K562 (cell line): Measurements from ENCODE around the gene PRKD1. TPM values are rescaled to one million over a fixed set of nuclear protein-coding genes. Genes with fewer than 3 reads are reported as not detected.

ENCODE experiments used
- ATAC-seq: fragments of 200-7000 bp; cut with Tn5 transposase; 3 replicates; pipeline ENCODE4 v1.9.1; 2020; ENCODE audit warnings: moderate library complexity
- BruUV-seq: library from RNA; stranded (reverse); fragments of 400-500 nt; replicated peaks from 2 replicates; lab custom pipeline; 2021; lab: Mats Ljungman, UMichigan
- CTCF ChIA-PET: fragments of 300-600 bp; formaldehyde crosslinking; extraction: SDS; loops from one replicate; lab custom pipeline; 2021; ENCODE audit warnings: low intra/inter-chr PET ratio; lab: Yijun Ruan, JAX
- POLR2A ChIA-PET: fragments of 300-600, 350-650 bp; sonication (Branson Sonifier 250); formaldehyde crosslinking; extraction: SDS; loops from one replicate; lab custom pipeline; 2021; ENCODE audit warnings: antibody characterized with exemption, inconsistent platforms; lab: Yijun Ruan, JAX
- DNase-seq, 4 experiments: peaks; one replicate each; pipeline versions ENCODE4 v3.0.0 to v3.0.0-alpha.2; 2011 to 2018; ENCODE audit warnings: low spot score in 3 of 4, mixed read lengths in 3 of 4; ENCODE audit errors: extremely low read depth in 1 of 4
- FAIRE-seq: peaks from 2 replicates; lab custom pipeline; 2011; peaks lifted over from hg19 to GRCh38; lab: Jason Lieb, UNC
- H2AFZ ChIP-seq: 2 replicates; pipeline ENCODE4 v1.6.0; 2011; ENCODE audit warnings: low read depth, low read length, control low read depth, inconsistent platforms
- H3K27ac ChIP-seq: fragments of 200-600 bp; 3 replicates; pipeline ENCODE4 v1.8.0; 2011; ENCODE audit warnings: low read depth, mild to moderate bottlenecking, control low read depth, inconsistent platforms, low read length, moderate library complexity, mixed read lengths; ENCODE audit errors: extremely low read depth
- H3K27me3 ChIP-seq, 2 experiments: fragments of 300-600 bp in 1 of 2; 2 replicates in 1 of 2; 3 replicates in 1 of 2; pipeline versions ENCODE4 v1.6.0 to v1.8.0; 2011; ENCODE audit warnings: inconsistent platforms in 2 of 2, low read length in 2 of 2, mild to moderate bottlenecking in 1 of 2, mixed read lengths in 1 of 2, moderate library complexity in 1 of 2; ENCODE audit not compliant: control insufficient read depth in 2 of 2, insufficient read depth in 2 of 2
- H3K36me3 ChIP-seq: fragments of 300-600 bp; 3 replicates; pipeline ENCODE4 v1.8.0; 2011; ENCODE audit warnings: mild to moderate bottlenecking, low read length, inconsistent platforms; ENCODE audit not compliant: control insufficient read depth, insufficient read depth
- H3K4me1 ChIP-seq, 2 experiments: fragments of 200-600 bp in 1 of 2; replicated peaks in 1 of 2; 2 replicates in 1 of 2; 3 replicates in 1 of 2; pipeline versions ENCODE4 v1.5.1 to v1.8.0; 2011; ENCODE audit warnings: inconsistent platforms in 2 of 2, low read length in 2 of 2, mild to moderate bottlenecking in 1 of 2, mixed read lengths in 1 of 2, moderate library complexity in 1 of 2; ENCODE audit not compliant: control insufficient read depth in 2 of 2, insufficient read depth in 2 of 2
- H3K4me2 ChIP-seq: 2 replicates; pipeline ENCODE4 v1.6.1; 2011; ENCODE audit warnings: low read length, control low read depth, inconsistent platforms, mixed read lengths; ENCODE audit not compliant: insufficient read depth
- H3K4me3 ChIP-seq: fragments of 200-600 bp; sonication (generic), shearing (Covaris generic); 2 replicates; pipeline ENCODE4 v1.5.1; 2016; ENCODE audit warnings: control low read depth, inconsistent platforms
- H3K79me2 ChIP-seq: fragments of 200-600 bp; 3 replicates; pipeline ENCODE4 v1.8.0; 2011; ENCODE audit warnings: low read length, inconsistent platforms; ENCODE audit not compliant: control insufficient read depth, insufficient read depth
- H3K9ac ChIP-seq, 2 experiments: 2 replicates each; pipeline versions ENCODE4 v1.6.0 to v1.6.1; 2011; ENCODE audit warnings: low read depth in 2 of 2, low read length in 2 of 2, control low read depth in 1 of 2, inconsistent platforms in 1 of 2, mild to moderate bottlenecking in 1 of 2, mixed read lengths in 1 of 2; ENCODE audit not compliant: insufficient read depth in 1 of 2
- H3K9me1 ChIP-seq: one replicate; pipeline ENCODE4 v1.6.0; 2011; ENCODE audit warnings: inconsistent platforms, mild to moderate bottlenecking, low read length, moderate library complexity; ENCODE audit not compliant: control insufficient read depth, insufficient read depth
- H3K9me3 ChIP-seq: replicated peaks from 2 replicates; pipeline ENCODE4 v1.5.1; 2011; ENCODE audit warnings: low read depth, low read length, inconsistent platforms; ENCODE audit not compliant: control insufficient read depth, insufficient read depth
- H4K20me1 ChIP-seq: replicated peaks from 2 replicates; pipeline ENCODE4 v1.6.1; 2011; ENCODE audit warnings: low read length, inconsistent platforms, mixed read lengths; ENCODE audit not compliant: control insufficient read depth, insufficient read depth
- FOS ChIP-seq: IDR thresholded peaks from 3 replicates; pipeline ENCODE4 v1.6.1; 2011; ENCODE audit not compliant: insufficient read length; ENCODE audit errors: extremely low read depth
- MBD2 ChIP-seq: sonication (generic); IDR thresholded peaks from 2 replicates; pipeline ENCODE4 v1.6.1; 2016; ENCODE audit warnings: low read depth, borderline replicate concordance
- PHB2 ChIP-seq: fragments of 450-650 bp; IDR thresholded peaks from 2 replicates; pipeline ENCODE4 v1.6.1; 2017; ENCODE audit warnings: low read depth
- PHF20 ChIP-seq: fragments of 450-650 bp; IDR thresholded peaks from 2 replicates; pipeline ENCODE4 v1.6.1; 2018; ENCODE audit not compliant: partially characterized antibody
- POLR2G ChIP-seq: fragments of 200-400 bp; formaldehyde crosslinking; IDR thresholded peaks from 2 replicates; pipeline ENCODE4 v1.6.1; 2017; ENCODE audit warnings: low read depth, mild to moderate bottlenecking, antibody characterized with exemption, low read length, moderate library complexity
- PTRF ChIP-seq: fragments of 450-650 bp; IDR thresholded peaks from 2 replicates; pipeline ENCODE4 v1.6.1; 2016; ENCODE audit warnings: mild to moderate bottlenecking, missing genetic modification characterization, missing compliant biosample characterization
- TCF3 ChIP-seq: sonication (generic); formaldehyde crosslinking; IDR thresholded peaks from 2 replicates; pipeline ENCODE4 v1.4.0; 2020; ENCODE audit warnings: mild to moderate bottlenecking, missing genetic modification reagents
- TCF7 ChIP-seq: sonication (generic); IDR thresholded peaks from 2 replicates; pipeline ENCODE4 v1.6.1; 2016; ENCODE audit warnings: antibody characterized with exemption, borderline replicate concordance
- ZC3H8 ChIP-seq: fragments of 450-650 bp; IDR thresholded peaks from 2 replicates; pipeline ENCODE4 v1.6.1; 2017
- WGBS: fragments of 100-300 bp; shearing (Covaris generic); methylation state at CpG from one replicate; pipeline ENCODE4 v1.1.6; 2016; ENCODE audit warnings: low coverage, mixed read lengths; ENCODE audit not compliant: insufficient coverage; ENCODE audit errors: missing lambda C conversion rate; 5-methylcytosine and 5-hydroxymethylcytosine counted together
- in situ Hi-C: fragments of 300-500 bp; cut with MboI; formaldehyde crosslinking; loops from 4 replicates; pipeline ENCODE4 v1.15.0; 2018; ENCODE audit warnings: inconsistent platforms, mixed read lengths
- intact Hi-C: fragments of 100-400 bp; cut with micrococcal nuclease; formaldehyde crosslinking; loops from 2 replicates; pipeline ENCODE4 v1.14.2; 2022
- polyA plus RNA-seq, 8 experiments: library from polyadenylated mRNA; depleted of rRNA in 4 of 8; stranded (reverse) in 5 of 8; unstranded in 3 of 8; fragments of >200 nt; fragmentation: Nextera tagmentation in 2 of 8; fragmentation: Illumina TruSeq in 1 of 8; extraction: Ambion mirVana in 2 of 8; extraction: Trizol in 1 of 8; gene quantifications; 2 replicates each; pipeline versions ENCODE4 v1.2.1 to v1.2.3, GENCODE V29; 2011 to 2014; ENCODE audit warnings: inconsistent platforms in 1 of 8, missing spikeins in 1 of 8
- total RNA-seq, 7 experiments: library from RNA; depleted of rRNA in 6 of 7; stranded (reverse); fragments of >200 nt in 6 of 7; fragmentation: Illumina TruSeq in 2 of 7; extraction: Trizol in 2 of 7; gene quantifications; 2 replicates each; pipeline versions ENCODE4 v1.2.1 to v1.2.3, GENCODE V29; 2011 to 2021; ENCODE audit warnings: low replicate concordance in 1 of 7
- TF ChIP-seq, protein P1 (sequence below): fragments of 450-650 bp; conservative IDR thresholded peaks from 2 replicates; pipeline ENCODE4 v1.6.1; 2016; ENCODE audit warnings: missing genetic modification characterization, low read depth, mild to moderate bottlenecking, missing compliant biosample characterization, moderate library complexity
- TF ChIP-seq, protein P2 (sequence below): fragments of 250-450 bp; sonication (Bioruptor Pico); IDR thresholded peaks from 2 replicates; pipeline ENCODE4 v1.5.0; 2021; ENCODE audit warnings: mild to moderate bottlenecking, moderate library complexity

PRKD1 gene
- total and polyA plus RNA-seq, 9 of the 15 experiments (the other 6 are each of a cell fraction or from before 2014, with no cell fraction given): 0.04 to 0.25 (median 0.13) TPM; not detected in 1

DNA sequence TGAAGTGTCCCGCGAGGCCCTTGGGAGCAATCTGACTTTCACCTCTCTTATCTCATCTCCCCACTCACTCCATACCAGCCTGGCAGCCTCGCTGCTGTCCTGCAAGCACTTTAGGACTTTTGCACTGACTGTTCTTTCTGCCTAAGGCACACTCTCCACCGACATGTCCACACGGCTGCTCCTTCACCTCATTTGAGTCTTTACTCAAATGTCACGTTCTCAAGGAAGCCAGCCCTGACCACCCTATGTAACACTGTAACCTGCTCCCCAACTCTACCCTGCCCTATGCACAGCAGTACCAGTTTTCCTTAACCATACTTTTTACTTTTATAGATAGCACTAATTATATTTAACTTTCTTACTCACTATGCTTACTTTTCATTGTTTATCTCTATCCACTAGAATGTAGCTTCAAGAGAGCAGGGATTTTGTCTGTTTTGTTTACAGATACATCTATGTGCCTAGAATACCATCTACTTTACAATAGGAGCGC lies 32.0 kb downstream of the PRKD1 start:
- no peaks in the 10 kb centered on the region for H4K20me1 ChIP-seq
- H3K36me3 ChIP-seq: no peaks in the 10 kb centered on the region
- DNase-seq: no peak
- no peak overlapping the region for H3K4me3 ChIP-seq
- H3K79me2 ChIP-seq: no peaks in the 10 kb centered on the region
- BruUV-seq: no TSS peak
- WGBS: 0% methylated on average over 5 of the region's 7 CpGs
- intact Hi-C loops: no loop called here
- H3K4me2 ChIP-seq: no peak overlapping the region
- no peak overlapping the region for H2AFZ ChIP-seq
- CTCF ChIA-PET: no interaction called here
- POLR2A ChIA-PET: no interaction called here
- H3K9me1 ChIP-seq: no peaks in the 10 kb centered on the region
- H3K27ac ChIP-seq: no peak overlapping the region
- TF ChIP-seq MBD2 (no peak), TCF7 (no peak)
- TF ChIP-seq, all 486 proteins: peak for 0
- H3K4me1 ChIP-seq: no peaks in the 10 kb centered on the region
- H3K9me3 ChIP-seq: no peaks in the 10 kb centered on the region
- H3K27me3 ChIP-seq: no peaks in the 10 kb centered on the region
- in situ Hi-C loops: no loop called here
- FAIRE-seq: no peak
- H3K9ac ChIP-seq: no peak overlapping the region
- ATAC-seq: no peak

DNA sequence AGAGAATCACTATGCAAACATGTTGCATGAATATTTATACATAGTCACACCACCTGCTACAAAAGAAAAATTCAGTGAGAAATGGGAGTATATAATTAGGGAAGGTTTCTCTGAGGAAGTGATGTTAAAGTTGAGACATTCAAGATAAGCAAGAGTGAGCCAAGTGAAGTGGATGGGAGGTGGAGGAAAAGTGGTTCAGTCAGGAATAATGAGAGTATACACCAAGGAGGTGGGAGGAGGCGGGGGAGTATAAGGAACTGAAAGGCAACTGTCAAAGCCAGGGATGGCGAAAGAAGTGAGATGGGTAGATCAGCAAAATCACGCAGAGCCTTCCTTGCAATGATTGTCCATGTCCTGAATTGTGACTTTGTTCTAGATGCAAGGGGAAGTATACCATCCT lies 33.7 kb downstream of the PRKD1 start:
- Histone ChIP-seq H3K4me2 (no peak overlapping the region), H3K27ac (no peak overlapping the region), H3K4me1 (no peaks in the 10 kb centered on the region), H3K79me2 (no peaks in the 10 kb centered on the region), H3K9ac (no peak overlapping the region), H3K9me1 (no peaks in the 10 kb centered on the region), H3K4me3 (no peak overlapping the region), H2AFZ (no peak overlapping the region), H3K36me3 (no peaks in the 10 kb centered on the region), H3K9me3 (no peaks in the 10 kb centered on the region), H4K20me1 (no peaks in the 10 kb centered on the region), H3K27me3 (no peaks in the 10 kb centered on the region)
- FAIRE-seq (no peak), ATAC-seq (no peak), DNase-seq (no peak)
- CTCF ChIA-PET: no interaction called here
- in situ Hi-C loops: no loop called here
- no TSS peak for BruUV-seq
- 0% methylated on average over 3 of the region's 3 CpGs for WGBS
- intact Hi-C loops: no loop called here
- POLR2A ChIA-PET: no interaction called here
- TF ChIP-seq ZC3H8 (no peak), PHB2 (no peak), PTRF (tag) (no peak), PHF20 (no peak), FOS (no peak), TCF3 (CRISPR knock-in tag) (no peak), POLR2G (no peak)
- TF ChIP-seq, protein P1, sequence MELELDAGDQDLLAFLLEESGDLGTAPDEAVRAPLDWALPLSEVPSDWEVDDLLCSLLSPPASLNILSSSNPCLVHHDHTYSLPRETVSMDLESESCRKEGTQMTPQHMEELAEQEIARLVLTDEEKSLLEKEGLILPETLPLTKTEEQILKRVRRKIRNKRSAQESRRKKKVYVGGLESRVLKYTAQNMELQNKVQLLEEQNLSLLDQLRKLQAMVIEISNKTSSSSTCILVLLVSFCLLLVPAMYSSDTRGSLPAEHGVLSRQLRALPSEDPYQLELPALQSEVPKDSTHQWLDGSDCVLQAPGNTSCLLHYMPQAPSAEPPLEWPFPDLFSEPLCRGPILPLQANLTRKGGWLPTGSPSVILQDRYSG: no peak
- TF ChIP-seq, protein P2, sequence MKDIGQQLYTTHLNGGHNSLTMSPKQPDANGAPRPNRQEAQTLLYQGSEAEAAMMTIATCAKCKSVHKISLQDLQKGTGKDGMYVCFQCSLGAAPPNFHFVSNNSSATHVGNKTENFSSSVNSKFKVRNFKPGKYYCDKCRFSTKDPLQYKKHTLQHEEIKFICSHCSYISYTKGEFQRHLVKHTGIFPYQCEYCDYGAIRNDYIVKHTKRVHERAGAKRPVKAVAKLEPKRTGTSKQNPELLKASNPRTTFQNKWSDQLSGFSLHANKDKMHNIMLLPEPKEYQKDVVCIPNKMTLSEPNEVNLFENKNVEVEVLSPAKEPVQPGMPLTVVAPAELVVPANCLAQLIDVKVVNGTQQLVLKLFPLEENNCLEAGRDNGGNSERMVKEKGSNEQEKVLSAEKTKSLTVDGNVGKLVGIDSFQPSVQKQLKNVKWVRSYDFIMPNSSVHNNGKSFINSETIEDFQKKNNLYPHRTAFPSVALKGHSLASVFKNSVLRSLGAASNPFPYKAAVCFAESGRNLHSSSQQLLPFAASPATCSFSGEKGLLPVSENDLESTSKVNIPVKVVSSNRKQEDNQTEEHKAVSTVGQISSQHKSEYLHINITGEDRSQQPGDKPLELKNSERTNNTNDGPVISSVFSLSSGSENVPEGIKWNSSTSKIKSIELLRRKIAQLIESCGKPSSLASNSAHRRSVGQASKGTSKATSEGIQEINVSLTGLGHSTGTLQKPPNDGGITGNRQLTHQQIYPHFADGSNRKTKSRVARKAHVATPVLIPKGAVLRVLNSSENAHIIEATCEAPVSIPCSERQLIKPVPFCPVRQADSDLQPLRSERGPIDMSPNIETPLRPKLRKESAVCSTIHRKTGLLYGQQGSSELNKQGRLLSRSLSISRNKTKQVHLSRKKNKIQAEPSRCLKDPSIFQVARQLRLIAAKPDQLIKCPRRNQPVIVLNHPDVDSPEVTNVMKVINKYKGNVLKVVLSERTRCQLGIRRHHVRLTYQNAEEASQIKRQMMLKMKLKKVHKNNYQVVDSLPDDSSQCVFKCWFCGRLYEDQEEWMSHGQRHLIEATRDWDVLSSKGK (CRISPR knock-in tag): no peak
